ENCODE results near the gene COL4A2. TPM values are rescaled to one million over a fixed set of nuclear protein-coding genes. Genes with fewer than 3 reads are reported as not detected.
A peak's percentile ranks its signal among the peaks of the same experiment; 100 is the strongest.

Gene COL4A2
- total RNA-seq, 4 donors from 2014 or later, result 97.6 to 193 (median 131) TPM

DNA sequence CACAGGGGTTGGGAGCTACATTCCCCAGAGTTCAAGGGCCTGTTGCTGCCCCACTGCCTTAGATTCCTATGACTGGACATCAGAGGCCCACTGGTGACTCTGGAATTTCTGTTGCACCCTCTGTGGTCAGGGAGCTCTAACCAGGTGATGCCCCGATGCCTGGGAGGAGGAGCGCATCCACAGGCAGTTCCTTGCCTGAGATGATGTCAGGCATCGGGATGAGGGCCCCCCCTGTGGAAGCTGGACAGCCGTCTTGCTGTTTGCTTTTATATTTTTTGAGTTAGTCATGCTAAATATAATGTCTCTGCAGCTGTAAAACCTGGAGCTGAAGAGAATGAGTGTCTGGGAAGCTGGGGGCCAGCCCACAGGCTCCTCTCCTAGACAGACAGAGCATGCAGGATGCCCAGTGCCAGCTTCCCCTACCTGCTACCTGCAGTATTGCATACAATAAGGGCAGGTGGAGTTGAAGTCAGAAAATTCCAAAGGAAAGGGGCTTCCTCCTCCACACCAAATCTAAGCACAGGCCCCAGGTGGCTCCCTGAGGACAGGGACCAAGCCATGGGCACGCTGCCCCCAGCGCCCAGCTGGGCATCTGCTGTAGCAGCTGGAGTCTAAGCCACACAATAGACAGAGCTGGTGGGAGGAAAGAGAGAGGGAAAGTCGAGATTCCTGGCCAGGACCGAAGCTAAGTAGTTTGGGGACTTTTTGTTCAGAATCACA, 16.2 kb downstream of the COL4A2 start:
- Histone ChIP-seq H3K27ac (no peak overlapping the region), H3K27me3 (no peaks in the 10 kb centered on the region), H3K4me3 (replicated peaks in 1 of 3) (no peak overlapping the region), H3K9me3 (no peaks in the 10 kb centered on the region), H3K36me3 (no peaks in the 10 kb centered on the region), H3K4me1 (peaks cover 93 to 100% of the 10 kb centered on the region in 2 donors)
- 74 to 76% methylated on average over 8 of the region's 8 CpGs for WGBS, 2 donors
- intact Hi-C loops (cut with DNase I), result no loop called here
- TF ChIP-seq, protein P1, sequence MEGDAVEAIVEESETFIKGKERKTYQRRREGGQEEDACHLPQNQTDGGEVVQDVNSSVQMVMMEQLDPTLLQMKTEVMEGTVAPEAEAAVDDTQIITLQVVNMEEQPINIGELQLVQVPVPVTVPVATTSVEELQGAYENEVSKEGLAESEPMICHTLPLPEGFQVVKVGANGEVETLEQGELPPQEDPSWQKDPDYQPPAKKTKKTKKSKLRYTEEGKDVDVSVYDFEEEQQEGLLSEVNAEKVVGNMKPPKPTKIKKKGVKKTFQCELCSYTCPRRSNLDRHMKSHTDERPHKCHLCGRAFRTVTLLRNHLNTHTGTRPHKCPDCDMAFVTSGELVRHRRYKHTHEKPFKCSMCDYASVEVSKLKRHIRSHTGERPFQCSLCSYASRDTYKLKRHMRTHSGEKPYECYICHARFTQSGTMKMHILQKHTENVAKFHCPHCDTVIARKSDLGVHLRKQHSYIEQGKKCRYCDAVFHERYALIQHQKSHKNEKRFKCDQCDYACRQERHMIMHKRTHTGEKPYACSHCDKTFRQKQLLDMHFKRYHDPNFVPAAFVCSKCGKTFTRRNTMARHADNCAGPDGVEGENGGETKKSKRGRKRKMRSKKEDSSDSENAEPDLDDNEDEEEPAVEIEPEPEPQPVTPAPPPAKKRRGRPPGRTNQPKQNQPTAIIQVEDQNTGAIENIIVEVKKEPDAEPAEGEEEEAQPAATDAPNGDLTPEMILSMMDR (IDR thresholded peaks at IDR 0.05), result no peak
- no peak for TF ChIP-seq POLR2A (IDR thresholded peaks at IDR 0.05)
- DNase-seq, result no peak

DNA sequence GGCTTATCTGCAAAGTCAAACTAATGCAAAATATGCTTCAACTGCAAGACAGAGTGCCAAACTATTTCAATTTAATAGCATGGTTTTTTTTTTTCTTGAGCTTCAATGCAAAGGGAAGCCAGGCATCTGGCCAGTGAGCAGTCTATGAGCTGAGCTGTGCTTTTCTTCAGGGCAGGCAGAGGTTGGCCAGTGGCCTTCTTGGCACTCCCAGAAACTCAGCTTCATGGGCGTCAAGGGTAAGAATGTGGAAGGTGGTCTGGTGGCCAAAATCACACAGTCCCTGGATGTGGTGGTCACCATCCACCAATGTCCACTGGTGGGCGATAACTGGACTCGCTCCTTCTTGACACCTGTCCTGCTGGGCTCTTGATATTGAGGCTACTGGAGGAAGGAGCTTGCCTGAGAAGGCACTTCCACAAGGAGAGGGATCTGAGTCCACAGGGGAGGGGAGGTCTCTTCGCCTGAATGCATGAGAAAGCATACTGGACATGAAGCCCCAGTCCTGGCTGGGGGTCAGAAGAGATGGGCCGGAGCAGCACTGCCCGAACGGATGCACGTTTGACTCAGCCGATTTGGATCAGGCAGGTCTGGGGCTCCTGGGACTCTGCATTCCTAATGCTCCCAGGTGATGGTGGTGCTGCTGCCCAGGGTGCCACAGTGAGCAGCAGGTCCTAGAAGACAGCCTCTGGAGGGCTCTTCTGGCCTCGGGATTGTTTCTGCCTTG, 17.1 kb downstream of the COL4A2 start:
- Histone ChIP-seq H3K9me3 (no peaks in the 10 kb centered on the region), H3K4me1 (peaks cover 85 to 98% of the 10 kb centered on the region in 2 donors), H3K27me3 (no peaks in the 10 kb centered on the region), H3K36me3 (no peaks in the 10 kb centered on the region), H3K27ac (peak overlapping the region in 2 of 3 donors; percentile 83 to 84), H3K4me3 (replicated peaks in 1 of 3) (no peak overlapping the region)
- TF ChIP-seq, protein P1 (IDR thresholded peaks at IDR 0.05), result no peak
- no peak for TF ChIP-seq POLR2A (IDR thresholded peaks at IDR 0.05)
- 59 to 79% methylated on average over 4 to 9 of the region's 10 CpGs for WGBS, 2 donors
- intact Hi-C loops (cut with DNase I), result no loop called here
- peak in 1 of 2 donors; percentile 30 for DNase-seq

DNA sequence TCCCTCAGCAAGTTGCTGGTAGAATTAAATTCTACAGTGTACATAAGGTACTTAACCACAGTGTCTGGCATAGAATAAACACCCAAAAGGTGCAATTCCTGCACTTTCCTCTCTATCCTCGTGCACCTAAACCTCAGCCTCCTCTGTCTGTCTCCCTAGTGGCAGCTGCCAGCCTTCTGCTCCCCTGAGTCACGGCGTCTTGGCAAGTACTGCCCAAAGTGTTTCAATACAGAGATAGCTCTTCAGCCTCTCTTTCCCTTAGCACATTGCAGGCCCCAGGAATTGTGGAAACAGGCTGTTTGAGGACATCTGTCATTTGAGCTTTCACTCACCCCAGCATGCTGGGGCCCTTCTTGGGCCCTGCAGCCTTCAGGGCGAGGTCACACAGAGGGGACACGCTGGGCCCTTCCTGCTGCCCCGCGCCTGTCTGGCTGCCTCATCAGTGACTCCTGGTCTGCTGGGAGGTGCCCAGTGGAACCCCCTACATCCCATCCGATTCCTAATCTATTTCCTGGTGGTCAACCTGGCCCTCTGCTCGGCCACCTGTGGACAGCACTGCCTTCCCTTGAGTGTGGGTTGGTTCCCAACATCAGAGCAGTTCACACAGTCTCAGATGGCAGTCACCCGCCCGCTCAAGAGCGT, 19.3 kb downstream of the COL4A2 start:
- H3K4me3 ChIP-seq (replicated peaks in 1 of 3), result no peak overlapping the region
- no peaks in the 10 kb centered on the region for H3K27me3 ChIP-seq
- H3K9me3 ChIP-seq, result no peaks in the 10 kb centered on the region
- peak overlapping the region; percentile 37 to 84 (median 83) for H3K27ac ChIP-seq
- WGBS, 2 donors, result 66% methylated on average over 11 to 12 of the region's 12 CpGs
- intact Hi-C loops (cut with DNase I), result no loop called here
- peak in 1 of 2 donors; percentile 61 for DNase-seq
- H3K36me3 ChIP-seq, result no peaks in the 10 kb centered on the region
- no peak for TF ChIP-seq POLR2A (IDR thresholded peaks at IDR 0.05)
- TF ChIP-seq, protein P1 (IDR thresholded peaks at IDR 0.05), result no peak
- peaks cover 83 to 97% of the 10 kb centered on the region in 2 donors for H3K4me1 ChIP-seq

DNA sequence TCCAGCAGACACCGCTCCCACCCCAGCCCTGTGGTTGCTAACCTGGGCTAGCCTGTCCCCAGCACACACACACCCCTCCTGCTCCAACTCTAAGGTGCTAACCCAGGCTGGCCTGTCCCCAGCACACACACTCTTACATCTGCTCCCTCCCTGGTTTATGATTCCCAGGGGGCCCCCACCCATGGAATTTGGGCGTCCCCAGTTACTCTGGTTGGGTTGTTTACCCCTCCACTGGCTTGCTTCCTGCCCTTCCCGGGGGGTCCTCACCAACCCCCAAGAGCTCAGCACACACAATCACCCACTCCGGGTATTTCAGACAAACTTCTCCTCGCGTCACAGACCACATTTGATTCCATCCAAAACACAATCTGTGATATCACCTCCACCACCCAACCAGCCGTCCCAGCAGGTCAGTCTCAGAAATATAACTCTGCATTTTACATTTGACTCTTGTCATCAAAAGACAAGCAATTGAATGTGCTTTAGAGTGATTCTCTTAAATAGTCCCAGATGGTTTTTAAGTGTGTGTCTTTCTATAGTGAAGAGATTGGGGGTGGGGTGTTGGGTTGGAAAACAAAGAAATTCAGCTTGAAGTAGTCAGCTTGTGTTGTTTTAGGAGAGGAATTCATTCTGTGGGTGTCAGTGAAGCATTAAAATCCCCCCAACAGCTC, 20.1 kb downstream of the COL4A2 start:
- Histone ChIP-seq H3K4me1 (peaks cover 83 to 97% of the 10 kb centered on the region in 2 donors), H3K36me3 (no peaks in the 10 kb centered on the region), H3K4me3 (replicated peaks in 1 of 3) (no peak overlapping the region), H3K27ac (peak overlapping the region; percentile 37 to 84 (median 83)), H3K9me3 (no peaks in the 10 kb centered on the region), H3K27me3 (no peaks in the 10 kb centered on the region)
- peak; percentile 56 to 59 for DNase-seq
- 28 to 47% methylated on average over 7 of the region's 7 CpGs for WGBS, 2 donors
- intact Hi-C loops (cut with DNase I), result no loop called here
- TF ChIP-seq, protein P1 (IDR thresholded peaks at IDR 0.05), result no peak
- peak in 1 of 2 donors; percentile 21 for TF ChIP-seq POLR2A (IDR thresholded peaks at IDR 0.05)
